ENCODE results near the gene WNK1. TPM values are rescaled to one million over a fixed set of nuclear protein-coding genes. Genes with fewer than 3 reads are reported as not detected.
"Not testable (repeated sequence)": the region's sequence is repeated elsewhere in the genome, so short reads cannot be mapped to it uniquely, and the experiment has no call there.

WNK1 gene
- polyA plus RNA-seq, 1 donor (not counting 4 experiments of a cell fraction or from before 2014, with no cell fraction given), result 72.3 TPM

DNA sequence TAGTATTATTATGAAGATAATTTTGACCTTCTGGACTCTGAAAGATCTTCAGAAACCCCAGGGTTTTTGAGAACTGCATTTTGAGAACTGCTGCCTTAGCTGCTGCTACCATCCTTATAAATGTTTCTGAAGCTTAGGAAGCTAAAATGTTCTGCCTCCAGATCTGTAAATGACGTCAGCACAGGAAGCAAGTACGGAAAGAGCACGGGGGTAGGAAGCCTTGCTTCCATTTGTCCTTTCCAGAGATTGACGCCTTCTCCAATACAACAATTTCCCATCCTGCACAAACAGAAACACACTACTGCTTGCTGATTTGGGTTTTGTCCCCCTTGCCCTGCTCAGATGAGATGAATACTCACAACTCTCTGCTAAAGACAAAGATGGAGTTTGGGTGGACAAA lies 179.2 kb downstream of the WNK1 start:
- Histone ChIP-seq H3K9ac (ENCODE audit: control insufficient read depth, extremely low read depth, insufficient read depth, low read length) (no peak overlapping the region), H3K4me2 (ENCODE audit: control insufficient read depth, extremely low read depth, insufficient read depth, low read depth, low read length) (no peak overlapping the region), H2AFZ (ENCODE audit: control insufficient read depth, low read length) (no peak overlapping the region), H3K36me3 (ENCODE audit: control insufficient read depth in 2 of 2, extremely low read depth in 1 of 2, insufficient read depth in 2 of 2, low read length in 2 of 2) (peaks cover 13 to 24% of the 10 kb centered on the region in 2 experiments), H3K27me3 (ENCODE audit: control insufficient read depth, extremely low read depth, insufficient read depth, low read length) (no peaks in the 10 kb centered on the region), H3K9me3 (ENCODE audit: control insufficient read depth, low read depth, low read length) (no peaks in the 10 kb centered on the region), H3K4me1 (ENCODE audit: control insufficient read depth, extremely low read depth, insufficient read depth, low read length) (no peaks in the 10 kb centered on the region), H3K79me2 (ENCODE audit: control insufficient read depth, insufficient read depth, low read length) (no peaks in the 10 kb centered on the region), H4K20me1 (ENCODE audit: control insufficient read depth, extremely low read depth, insufficient read depth, low read length) (no peaks in the 10 kb centered on the region), H3K27ac (ENCODE audit: control insufficient read depth, insufficient read depth, low read length) (no peak overlapping the region), H3K4me3 (ENCODE audit: control insufficient read depth in 2 of 3, extremely low read depth in 1 of 3, insufficient read depth in 2 of 3, low read depth in 1 of 3, low read length in 3 of 3) (no peak overlapping the region), H3K9me1 (ENCODE audit: control insufficient read depth, extremely low read depth, insufficient read depth, low read length) (no peaks in the 10 kb centered on the region)
- dilution Hi-C loops (cut with MboI; ENCODE audit: extremely low pct_ligation_motif_present, low sequenced_read_pairs), result no loop called here
- no peak for DNase-seq (ENCODE audit: low read depth, low spot score)
- no peak for FAIRE-seq
- TF ChIP-seq, protein P1, sequence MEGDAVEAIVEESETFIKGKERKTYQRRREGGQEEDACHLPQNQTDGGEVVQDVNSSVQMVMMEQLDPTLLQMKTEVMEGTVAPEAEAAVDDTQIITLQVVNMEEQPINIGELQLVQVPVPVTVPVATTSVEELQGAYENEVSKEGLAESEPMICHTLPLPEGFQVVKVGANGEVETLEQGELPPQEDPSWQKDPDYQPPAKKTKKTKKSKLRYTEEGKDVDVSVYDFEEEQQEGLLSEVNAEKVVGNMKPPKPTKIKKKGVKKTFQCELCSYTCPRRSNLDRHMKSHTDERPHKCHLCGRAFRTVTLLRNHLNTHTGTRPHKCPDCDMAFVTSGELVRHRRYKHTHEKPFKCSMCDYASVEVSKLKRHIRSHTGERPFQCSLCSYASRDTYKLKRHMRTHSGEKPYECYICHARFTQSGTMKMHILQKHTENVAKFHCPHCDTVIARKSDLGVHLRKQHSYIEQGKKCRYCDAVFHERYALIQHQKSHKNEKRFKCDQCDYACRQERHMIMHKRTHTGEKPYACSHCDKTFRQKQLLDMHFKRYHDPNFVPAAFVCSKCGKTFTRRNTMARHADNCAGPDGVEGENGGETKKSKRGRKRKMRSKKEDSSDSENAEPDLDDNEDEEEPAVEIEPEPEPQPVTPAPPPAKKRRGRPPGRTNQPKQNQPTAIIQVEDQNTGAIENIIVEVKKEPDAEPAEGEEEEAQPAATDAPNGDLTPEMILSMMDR (optimal IDR thresholded peaks at IDR 0.05 in 1 of 3, IDR thresholded peaks at IDR 0.05 in 1 of 3, conservative IDR thresholded peaks at IDR 0.05 in 1 of 3; ENCODE audit: extremely low read depth in 1 of 3, insufficient read depth in 2 of 3, low read length in 3 of 3), result no peak
- TF ChIP-seq EZH2 (IDR thresholded peaks at IDR 0.05; ENCODE audit: low read length), result no peak

DNA sequence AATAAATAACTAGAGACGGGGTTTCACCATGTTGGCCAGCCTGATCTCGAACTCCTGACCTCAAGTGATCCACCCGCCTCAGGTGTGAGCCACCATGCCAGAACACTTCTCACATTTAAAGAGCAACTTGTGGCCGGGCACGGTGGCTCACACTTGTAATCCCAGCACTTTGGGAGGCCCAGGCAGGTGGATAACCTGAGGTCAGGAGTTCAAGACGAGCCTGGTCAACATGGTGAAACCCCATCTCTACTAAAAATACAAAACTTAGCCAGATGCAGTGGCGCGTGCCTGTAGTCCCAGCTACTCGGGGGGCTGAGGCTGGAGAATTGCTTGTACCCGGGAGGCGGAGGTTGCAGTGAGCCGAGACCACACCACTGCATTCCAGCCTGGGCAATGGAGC lies 183.5 kb downstream of the WNK1 start:
- not testable (repeated sequence) for FAIRE-seq

More for the DNA sequence above, 183.5 kb downstream of the WNK1 start:
- H3K36me3 ChIP-seq (ENCODE audit: control insufficient read depth in 2 of 2, extremely low read depth in 1 of 2, insufficient read depth in 2 of 2, low read length in 2 of 2), result peaks cover 8 to 11% of the 10 kb centered on the region in 2 experiments
- H3K9ac ChIP-seq (ENCODE audit: control insufficient read depth, extremely low read depth, insufficient read depth, low read length); H3K4me3 ChIP-seq (ENCODE audit: control insufficient read depth in 2 of 3, extremely low read depth in 1 of 3, insufficient read depth in 2 of 3, low read depth in 1 of 3, low read length in 3 of 3); H4K20me1 ChIP-seq (ENCODE audit: control insufficient read depth, extremely low read depth, insufficient read depth, low read length); DNase-seq (ENCODE audit: low read depth, low spot score); H2AFZ ChIP-seq (ENCODE audit: control insufficient read depth, low read length); dilution Hi-C loops (cut with MboI; ENCODE audit: extremely low pct_ligation_motif_present, low sequenced_read_pairs); H3K9me3 ChIP-seq (ENCODE audit: control insufficient read depth, low read depth, low read length); H3K27me3 ChIP-seq (ENCODE audit: control insufficient read depth, extremely low read depth, insufficient read depth, low read length); H3K79me2 ChIP-seq (ENCODE audit: control insufficient read depth, insufficient read depth, low read length); H3K4me2 ChIP-seq (ENCODE audit: control insufficient read depth, extremely low read depth, insufficient read depth, low read depth, low read length); H3K9me1 ChIP-seq (ENCODE audit: control insufficient read depth, extremely low read depth, insufficient read depth, low read length); H3K27ac ChIP-seq (ENCODE audit: control insufficient read depth, insufficient read depth, low read length); H3K4me1 ChIP-seq (ENCODE audit: control insufficient read depth, extremely low read depth, insufficient read depth, low read length): not testable (repeated sequence)

All from keratinocyte (primary cell).